Gastrocnemius medialis (tissue), 4 donors: ENCODE measurements around the gene LRP5. TPM values are rescaled to one million over a fixed set of nuclear protein-coding genes. Genes with fewer than 3 reads are reported as not detected.

Experiments used
- ATAC-seq, 2 donors: fragments of 150-250 bp; one replicate each; pipeline ENCODE4 v1.9.1; 2016
- DNase-seq, 2 donors: peaks; one replicate each; pipeline ENCODE4 v3.0.0-alpha.2; 2019
- H3K27ac ChIP-seq, 4 donors: fragments of 200-600 bp; sonication (generic); 1 replicate in 1 of 4; 2 replicates in 3 of 4; pipeline ENCODE4 v1.5.1; 2016 to 2018; ENCODE audit warnings: mild to moderate bottlenecking in 2 of 4, moderate library complexity in 1 of 4
- H3K27me3 ChIP-seq, 3 donors: fragments of 200-600 bp; sonication (generic) in 2 of 3; 1 replicate in 1 of 3; 2 replicates in 2 of 3; pipeline versions ENCODE4 v1.5.1 to v1.6.0; 2016 to 2019; ENCODE audit warnings: mild to moderate bottlenecking in 1 of 3, moderate library complexity in 1 of 3
- H3K36me3 ChIP-seq, 2 donors: fragments of 200-600 bp; sonication (generic) in 1 of 2; one replicate each; pipeline ENCODE4 v1.5.1; 2017 to 2018
- H3K4me1 ChIP-seq, 2 donors: fragments of 200-600 bp; sonication (generic) in 1 of 2; one replicate each; pipeline ENCODE4 v1.5.1; 2016 to 2017; ENCODE audit warnings: mild to moderate bottlenecking in 2 of 2
- H3K4me3 ChIP-seq, 4 donors: fragments of 200-600 bp; sonication (generic) in 3 of 4; 1 replicate in 1 of 4; 2 replicates in 3 of 4; pipeline ENCODE4 v1.5.1; 2016 to 2019; ENCODE audit warnings: mild to moderate bottlenecking in 2 of 4
- H3K9me3 ChIP-seq, 3 donors: fragments of 200-600 bp; sonication (generic) in 2 of 3; 1 replicate in 1 of 3; 2 replicates in 2 of 3; pipeline ENCODE4 v1.5.1; 2016 to 2019
- CTCF ChIP-seq, 5 experiments: fragments of 450-650 bp in 3 of 5; fragments of 200-600 bp in 2 of 5; sonication (generic) in 2 of 5; IDR thresholded peaks in 4 of 5; conservative IDR thresholded peaks in 1 of 5; 1 replicate in 4 of 5; 2 replicates in 1 of 5; pipeline ENCODE4 v1.5.1; 2016 to 2019; ENCODE audit warnings: antibody characterized with exemption in 5 of 5, mild to moderate bottlenecking in 3 of 5, moderate library complexity in 3 of 5
- POLR2A ChIP-seq, 2 donors: fragments of 450-650 bp; IDR thresholded peaks; one replicate each; pipeline ENCODE4 v1.6.1; 2017; ENCODE audit warnings: antibody characterized with exemption in 2 of 2, mild to moderate bottlenecking in 2 of 2, moderate library complexity in 2 of 2
- in situ Hi-C, 4 donors: fragments of 200-750 bp; cut with MboI; loops; one replicate each; pipeline versions ENCODE4 v1.15.0 to v1.8.0; 2017; ENCODE audit warnings: low sequenced_read_pairs in 4 of 4
- intact Hi-C: fragments of 100-400 bp; cut with DNase I; formaldehyde crosslinking; loops from one replicate; pipeline ENCODE4 v1.15.1; 2023; ENCODE audit warnings: low total_unique reads
- total RNA-seq, 4 donors: library from RNA; depleted of rRNA; stranded (reverse); fragments of >200 nt; gene quantifications; one replicate each; pipeline versions ENCODE4 v1.1.0 to v1.2.3, GENCODE V29; 2016

Gene LRP5
- total RNA-seq, 4 donors from 2014 or later, result 3.7 to 12.3 (median 8.1) TPM

GRCh38 chr11:68480193-68480592 lies 167.8 kb downstream of the LRP5 start:
- TF ChIP-seq POLR2A (IDR thresholded peaks at IDR 0.05) (no peak), CTCF (IDR thresholded peaks at IDR 0.05 in 4 of 5, conservative IDR thresholded peaks at IDR 0.05 in 1 of 5) (no peak)
- in situ Hi-C loops, result no loop called here
- H3K4me3 ChIP-seq, result no peak overlapping the region
- intact Hi-C loops, result no loop called here
- peaks cover 38 to 55% of the 10 kb centered on the region in 2 donors for H3K4me1 ChIP-seq
- no peaks in the 10 kb centered on the region for H3K36me3 ChIP-seq
- H3K27ac ChIP-seq, result peak overlapping the region; percentile 63 to 87 (median 74)
- H3K27me3 ChIP-seq, result no peaks in the 10 kb centered on the region
- H3K9me3 ChIP-seq, result no peaks in the 10 kb centered on the region
- ATAC-seq (no peak), DNase-seq (no peak)

- in situ Hi-C loops (no loop called here), intact Hi-C loops (no loop called here)
- Histone ChIP-seq H3K27me3 (no peaks in the 10 kb centered on the region), H3K4me3 (peak overlapping the region in 1 of 4 donors; percentile 3), H3K27ac (peak overlapping the region; percentile 63 to 87 (median 74)), H3K9me3 (no peaks in the 10 kb centered on the region), H3K4me1 (peaks cover 38 to 55% of the 10 kb centered on the region in 2 donors), H3K36me3 (no peaks in the 10 kb centered on the region)
- no peak for DNase-seq
- peak; percentile 33 to 51 for ATAC-seq
- TF ChIP-seq CTCF (IDR thresholded peaks at IDR 0.05 in 4 of 5, conservative IDR thresholded peaks at IDR 0.05 in 1 of 5) (no peak), POLR2A (IDR thresholded peaks at IDR 0.05) (no peak)
Observed at GRCh38 chr11:68480852-68481510, 168.6 kb downstream of the LRP5 start.

- in situ Hi-C loops, result no loop called here
- peaks cover 38 to 52% of the 10 kb centered on the region in 2 donors for H3K4me1 ChIP-seq
- H3K9me3 ChIP-seq, result no peaks in the 10 kb centered on the region
- H3K36me3 ChIP-seq, result no peaks in the 10 kb centered on the region
- peak overlapping the region; percentile 63 to 87 (median 74) for H3K27ac ChIP-seq
- peak overlapping the region in 1 of 4 donors; percentile 3 for H3K4me3 ChIP-seq
- no peak for TF ChIP-seq POLR2A (IDR thresholded peaks at IDR 0.05)
- no peak for TF ChIP-seq CTCF (IDR thresholded peaks at IDR 0.05 in 4 of 5, conservative IDR thresholded peaks at IDR 0.05 in 1 of 5)
- no peaks in the 10 kb centered on the region for H3K27me3 ChIP-seq
- intact Hi-C loops, result no loop called here
- ATAC-seq (peak; percentile 78 to 83), DNase-seq (peak in 1 of 2 donors; percentile 33)
Observed at GRCh38 chr11:68481579-68482240, 169.3 kb downstream of the LRP5 start.

GRCh38 chr11:68488623-68489022 lies 176.2 kb downstream of the LRP5 start:
- Histone ChIP-seq H3K4me3 (no peak overlapping the region), H3K27me3 (no peaks in the 10 kb centered on the region), H3K36me3 (no peaks in the 10 kb centered on the region), H3K9me3 (no peaks in the 10 kb centered on the region), H3K27ac (peak overlapping the region in 2 of 4 donors; percentile 41 to 44), H3K4me1 (peaks cover 43 to 51% of the 10 kb centered on the region in 2 donors)
- ATAC-seq (no peak), DNase-seq (no peak)
- in situ Hi-C loops (no loop called here), intact Hi-C loops (no loop called here)
- no peak for TF ChIP-seq CTCF (IDR thresholded peaks at IDR 0.05 in 4 of 5, conservative IDR thresholded peaks at IDR 0.05 in 1 of 5)
- TF ChIP-seq POLR2A (IDR thresholded peaks at IDR 0.05), result no peak
